AG09319 (cell line): ENCODE data around the gene FAR2.

ENCODE experiments used
- DNase-seq: peaks from one replicate; pipeline ENCODE4 v3.0.0-alpha.2; 2010; ENCODE audit warnings: low read depth; ENCODE audit errors: extremely low read depth
- TF ChIP-seq, protein P1 (sequence below): IDR thresholded peaks from 2 replicates; pipeline ENCODE4 v1.5.1; 2011; ENCODE audit warnings: low read depth, mild to moderate bottlenecking, inconsistent platforms, low read length, moderate library complexity

Gene FAR2

DNA sequence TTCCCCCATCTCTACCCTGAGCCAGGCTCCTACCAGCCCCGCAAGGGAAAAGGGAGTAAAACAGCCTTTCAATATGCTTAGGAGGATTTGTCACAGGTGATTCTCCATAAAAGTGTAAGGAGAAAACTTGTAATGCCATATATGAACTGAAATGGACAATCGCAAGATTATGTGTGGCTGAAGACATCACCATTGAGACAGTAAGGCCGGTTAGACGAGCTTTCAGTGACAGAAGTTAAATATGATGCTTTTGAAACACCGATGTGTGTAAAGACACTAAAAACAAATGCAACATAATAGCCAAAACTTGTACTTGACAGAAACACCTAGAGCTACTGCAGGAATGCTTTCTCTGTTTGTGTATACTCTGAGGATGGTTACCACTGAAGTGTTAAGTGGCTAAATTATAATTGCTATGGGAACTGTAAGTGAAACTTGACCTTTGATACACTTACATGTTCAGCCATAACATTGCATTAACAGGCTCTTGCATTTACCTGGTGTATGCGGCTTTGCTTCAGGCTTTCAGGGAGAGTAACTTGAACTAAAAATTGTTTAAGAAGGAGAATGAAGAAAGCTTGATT, 42.3 kb downstream of the FAR2 start:
- TF ChIP-seq, protein P1, sequence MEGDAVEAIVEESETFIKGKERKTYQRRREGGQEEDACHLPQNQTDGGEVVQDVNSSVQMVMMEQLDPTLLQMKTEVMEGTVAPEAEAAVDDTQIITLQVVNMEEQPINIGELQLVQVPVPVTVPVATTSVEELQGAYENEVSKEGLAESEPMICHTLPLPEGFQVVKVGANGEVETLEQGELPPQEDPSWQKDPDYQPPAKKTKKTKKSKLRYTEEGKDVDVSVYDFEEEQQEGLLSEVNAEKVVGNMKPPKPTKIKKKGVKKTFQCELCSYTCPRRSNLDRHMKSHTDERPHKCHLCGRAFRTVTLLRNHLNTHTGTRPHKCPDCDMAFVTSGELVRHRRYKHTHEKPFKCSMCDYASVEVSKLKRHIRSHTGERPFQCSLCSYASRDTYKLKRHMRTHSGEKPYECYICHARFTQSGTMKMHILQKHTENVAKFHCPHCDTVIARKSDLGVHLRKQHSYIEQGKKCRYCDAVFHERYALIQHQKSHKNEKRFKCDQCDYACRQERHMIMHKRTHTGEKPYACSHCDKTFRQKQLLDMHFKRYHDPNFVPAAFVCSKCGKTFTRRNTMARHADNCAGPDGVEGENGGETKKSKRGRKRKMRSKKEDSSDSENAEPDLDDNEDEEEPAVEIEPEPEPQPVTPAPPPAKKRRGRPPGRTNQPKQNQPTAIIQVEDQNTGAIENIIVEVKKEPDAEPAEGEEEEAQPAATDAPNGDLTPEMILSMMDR = no peak
- DNase-seq = no peak

DNA sequence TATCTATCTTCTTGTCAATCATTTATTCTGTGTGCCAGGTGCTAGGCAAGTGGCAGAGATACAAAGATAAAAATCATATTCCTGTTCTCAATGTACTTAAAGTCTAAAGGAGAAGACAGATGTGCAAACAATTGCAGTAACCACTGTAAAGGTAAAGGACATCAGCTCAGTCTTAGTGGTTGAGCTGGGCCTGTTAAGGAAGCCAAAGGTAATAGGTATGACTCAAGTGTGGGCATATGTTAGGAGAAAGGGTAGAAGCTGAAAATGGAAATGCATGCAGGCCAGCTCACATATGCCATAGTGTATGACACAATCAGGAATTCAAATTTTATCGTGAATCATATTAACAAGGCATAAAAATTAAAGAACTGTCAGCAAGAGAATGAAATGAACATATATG, 49.8 kb downstream of the FAR2 start:
- no peak for DNase-seq
- TF ChIP-seq, protein P1 = no peak

DNA sequence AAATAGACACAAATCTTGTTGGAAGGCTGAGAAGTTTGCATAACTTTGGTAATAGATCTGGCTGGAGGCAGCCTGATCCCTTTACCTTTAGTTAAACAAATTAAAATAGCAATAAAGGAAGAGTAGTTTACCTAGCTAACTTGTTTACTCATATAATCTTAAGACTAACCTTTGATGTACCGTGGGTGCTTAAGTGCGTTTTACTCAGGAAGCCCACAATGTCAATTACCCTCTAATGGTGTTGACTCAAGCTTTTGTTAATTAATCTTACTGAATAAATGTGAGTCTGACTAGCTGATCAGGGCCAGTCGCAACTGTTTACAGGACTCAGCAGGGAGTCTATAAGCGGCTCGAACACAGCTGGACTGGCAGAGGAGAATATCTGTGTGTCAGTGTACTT, 51.5 kb downstream of the FAR2 start:
- no peak for DNase-seq
- TF ChIP-seq, protein P1 = no peak

DNA sequence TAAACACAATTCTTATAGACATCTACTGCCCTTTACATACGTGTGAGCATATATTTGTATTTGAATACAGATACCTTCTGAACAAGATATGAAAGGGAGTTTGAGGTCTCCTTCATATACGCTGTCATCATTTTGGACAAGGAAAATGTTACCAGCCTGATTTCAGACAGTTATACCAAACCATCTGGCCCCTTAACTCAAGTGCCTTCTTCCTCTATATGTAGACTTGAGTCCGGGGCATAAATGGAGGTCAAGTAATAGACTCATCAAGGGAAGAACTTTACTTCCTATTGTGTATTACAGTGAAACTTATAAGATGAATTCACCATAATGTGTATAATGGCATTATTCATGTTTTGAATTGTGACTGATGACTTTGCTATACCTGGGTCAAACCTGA, 52.2 kb downstream of the FAR2 start:
- TF ChIP-seq, protein P1 = no peak
- DNase-seq = no peak

DNA sequence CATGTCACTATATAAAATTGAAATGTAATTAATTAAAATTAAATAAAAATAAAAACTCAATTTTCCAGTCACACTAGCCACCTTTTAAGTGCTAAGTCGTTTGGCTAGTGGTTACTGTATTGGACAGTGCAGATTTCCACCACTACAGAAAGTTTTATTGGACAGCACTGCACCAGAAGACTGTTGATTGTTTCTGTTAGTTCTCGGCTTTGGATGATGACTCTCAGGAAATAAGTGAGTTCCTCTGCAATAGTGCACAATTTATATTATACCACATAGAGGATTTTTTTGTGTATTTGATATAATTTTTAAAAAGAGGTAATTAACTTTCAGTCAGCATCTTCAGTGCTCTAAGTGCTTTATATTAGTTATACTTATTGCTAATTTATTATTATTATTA, 52.7 kb downstream of the FAR2 start:
- DNase-seq = no peak
- TF ChIP-seq, protein P1 = no peak

DNA sequence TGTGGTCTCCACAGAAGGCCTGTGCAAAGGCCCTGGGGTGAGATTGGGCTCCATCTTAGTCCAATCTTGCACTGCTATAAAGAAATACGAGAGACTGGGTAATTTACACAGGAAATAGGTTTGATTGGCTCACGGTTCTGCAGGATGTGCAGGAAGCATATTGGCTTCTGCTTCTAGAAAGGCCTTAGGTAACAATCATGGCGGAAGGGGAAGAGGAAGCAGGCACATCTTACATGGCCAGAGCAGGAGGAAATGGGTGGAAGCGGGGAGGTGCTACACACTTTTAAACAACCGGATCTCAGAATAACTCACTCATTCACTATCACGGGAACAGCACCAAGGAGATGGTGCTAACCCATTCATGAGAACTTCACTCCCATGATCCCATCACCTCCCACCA, 55.4 kb downstream of the FAR2 start:
- DNase-seq = no peak
- TF ChIP-seq, protein P1 = no peak

DNA sequence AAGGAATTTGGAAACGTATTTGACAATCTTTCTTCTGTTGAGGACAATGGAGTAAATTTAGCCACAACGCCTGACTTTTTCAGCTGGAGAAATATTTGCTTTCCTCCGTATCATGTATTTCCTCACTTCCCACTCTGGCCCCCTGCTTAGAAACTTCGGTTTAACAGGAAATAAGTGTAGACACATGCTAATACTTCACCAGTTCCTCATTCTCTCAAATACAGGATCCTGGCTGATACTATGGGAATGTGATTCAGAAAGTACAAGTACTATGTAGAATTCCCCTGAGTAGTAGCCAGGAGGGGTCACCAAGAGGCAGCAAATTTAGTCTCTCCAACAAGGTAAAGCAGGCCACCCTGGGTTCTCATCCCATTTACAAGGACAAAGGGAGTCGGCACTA, 58.0 kb downstream of the FAR2 start:
- TF ChIP-seq, protein P1 = no peak
- no peak for DNase-seq
